ENCODE results near the gene VEPH1.

VEPH1 gene

DNA sequence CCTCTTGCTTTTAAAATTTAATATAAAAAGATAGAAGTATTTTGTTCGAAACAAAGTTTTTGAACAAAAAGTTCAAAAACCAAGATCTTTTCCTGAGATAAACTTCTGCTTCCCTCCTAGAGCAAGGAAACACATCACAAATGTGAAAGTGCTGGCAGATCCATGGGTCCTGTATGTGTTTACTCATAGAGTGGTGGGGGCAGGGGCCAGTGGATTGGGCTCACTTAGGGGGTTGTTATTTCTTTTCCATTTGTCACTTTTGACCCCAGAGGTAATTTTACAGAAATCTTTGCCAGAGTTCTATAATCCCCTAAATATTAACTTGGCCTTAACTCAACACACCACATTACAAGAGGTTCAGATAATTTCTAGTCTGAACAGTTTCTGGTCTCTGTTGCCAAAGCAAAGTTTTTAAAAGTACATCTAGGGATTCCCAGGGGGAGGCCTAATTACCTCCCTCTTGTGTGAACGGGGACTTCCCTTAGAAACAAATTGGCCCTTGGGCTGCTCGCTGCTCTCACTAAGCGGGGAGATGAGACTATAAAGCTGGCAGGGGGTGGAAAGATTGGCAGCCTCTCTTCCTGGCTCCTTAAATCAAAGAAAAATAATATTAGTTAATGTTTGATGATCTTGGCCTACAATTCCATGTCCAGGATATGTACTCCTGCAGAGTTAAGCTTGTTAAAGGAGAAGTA lies 133.3 kb downstream of the VEPH1 start:
- H3K4me3 ChIP-seq (replicated peaks; ENCODE audit: low read depth, low read length) = no peak overlapping the region
- TF ChIP-seq, protein P1, sequence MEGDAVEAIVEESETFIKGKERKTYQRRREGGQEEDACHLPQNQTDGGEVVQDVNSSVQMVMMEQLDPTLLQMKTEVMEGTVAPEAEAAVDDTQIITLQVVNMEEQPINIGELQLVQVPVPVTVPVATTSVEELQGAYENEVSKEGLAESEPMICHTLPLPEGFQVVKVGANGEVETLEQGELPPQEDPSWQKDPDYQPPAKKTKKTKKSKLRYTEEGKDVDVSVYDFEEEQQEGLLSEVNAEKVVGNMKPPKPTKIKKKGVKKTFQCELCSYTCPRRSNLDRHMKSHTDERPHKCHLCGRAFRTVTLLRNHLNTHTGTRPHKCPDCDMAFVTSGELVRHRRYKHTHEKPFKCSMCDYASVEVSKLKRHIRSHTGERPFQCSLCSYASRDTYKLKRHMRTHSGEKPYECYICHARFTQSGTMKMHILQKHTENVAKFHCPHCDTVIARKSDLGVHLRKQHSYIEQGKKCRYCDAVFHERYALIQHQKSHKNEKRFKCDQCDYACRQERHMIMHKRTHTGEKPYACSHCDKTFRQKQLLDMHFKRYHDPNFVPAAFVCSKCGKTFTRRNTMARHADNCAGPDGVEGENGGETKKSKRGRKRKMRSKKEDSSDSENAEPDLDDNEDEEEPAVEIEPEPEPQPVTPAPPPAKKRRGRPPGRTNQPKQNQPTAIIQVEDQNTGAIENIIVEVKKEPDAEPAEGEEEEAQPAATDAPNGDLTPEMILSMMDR (IDR thresholded peaks at IDR 0.05; ENCODE audit: insufficient read depth, low read length, poor library complexity, severe bottlenecking) = no peak
- H3K27me3 ChIP-seq (replicated peaks; ENCODE audit: control insufficient read depth, insufficient read depth, low read length) = no peaks in the 10 kb centered on the region
- DNase-seq (ENCODE audit: extremely low read depth, insufficient read length) = no peak
- H3K36me3 ChIP-seq (ENCODE audit: control insufficient read depth, insufficient read depth, low read length) = no peaks in the 10 kb centered on the region

DNA sequence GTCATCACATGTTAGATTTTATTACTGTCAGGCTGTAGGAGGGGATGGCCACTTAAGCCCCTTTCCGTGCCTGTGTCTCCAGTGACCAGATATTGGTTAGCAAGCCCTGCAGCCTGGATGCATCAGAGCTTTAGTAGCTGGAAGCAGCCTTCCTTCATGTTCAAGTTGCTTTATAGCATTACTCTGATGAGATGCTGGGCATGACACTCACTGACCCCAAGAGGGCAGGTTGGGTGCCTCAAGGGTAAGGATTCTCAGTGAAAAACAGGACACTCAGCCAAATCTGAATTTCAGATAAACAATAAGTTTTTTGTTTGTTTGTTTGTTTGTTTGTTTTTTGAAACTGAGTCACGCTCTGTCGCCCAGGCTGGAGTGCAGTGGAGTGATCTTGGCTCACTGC lies 135.0 kb downstream of the VEPH1 start:
- Histone ChIP-seq H3K27me3 (replicated peaks; ENCODE audit: control insufficient read depth, insufficient read depth, low read length) (no peaks in the 10 kb centered on the region), H3K36me3 (ENCODE audit: control insufficient read depth, insufficient read depth, low read length) (no peaks in the 10 kb centered on the region), H3K4me3 (replicated peaks; ENCODE audit: low read depth, low read length) (no peak overlapping the region)
- DNase-seq (ENCODE audit: extremely low read depth, insufficient read length) = no peak
- TF ChIP-seq, protein P1 (IDR thresholded peaks at IDR 0.05; ENCODE audit: insufficient read depth, low read length, poor library complexity, severe bottlenecking) = no peak

DNA sequence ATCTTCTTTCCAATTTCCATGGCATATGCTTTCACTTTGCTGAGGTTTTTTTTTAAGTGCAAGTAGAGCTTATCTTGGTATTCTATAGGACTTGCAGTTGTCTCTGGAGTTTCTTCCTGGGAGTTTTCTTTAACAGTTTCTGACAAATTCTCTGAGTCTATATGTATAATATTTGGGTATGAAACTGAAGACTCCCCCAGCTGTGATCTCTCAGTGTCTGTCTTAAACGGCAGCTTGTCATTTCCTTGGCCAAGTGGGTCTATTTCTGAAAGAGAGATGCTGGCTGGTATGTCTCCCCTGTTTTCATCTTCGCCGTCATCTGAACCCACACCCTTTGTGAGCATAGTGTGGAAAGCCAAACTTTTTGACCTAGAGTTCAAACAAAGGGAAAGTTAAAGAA lies 139.8 kb downstream of the VEPH1 start:
- H3K4me3 ChIP-seq (replicated peaks; ENCODE audit: low read depth, low read length) = no peak overlapping the region
- no peaks in the 10 kb centered on the region for H3K36me3 ChIP-seq (ENCODE audit: control insufficient read depth, insufficient read depth, low read length)
- DNase-seq (ENCODE audit: extremely low read depth, insufficient read length) = no peak
- TF ChIP-seq, protein P1 (IDR thresholded peaks at IDR 0.05; ENCODE audit: insufficient read depth, low read length, poor library complexity, severe bottlenecking) = no peak
- H3K27me3 ChIP-seq (replicated peaks; ENCODE audit: control insufficient read depth, insufficient read depth, low read length) = no peaks in the 10 kb centered on the region

DNA sequence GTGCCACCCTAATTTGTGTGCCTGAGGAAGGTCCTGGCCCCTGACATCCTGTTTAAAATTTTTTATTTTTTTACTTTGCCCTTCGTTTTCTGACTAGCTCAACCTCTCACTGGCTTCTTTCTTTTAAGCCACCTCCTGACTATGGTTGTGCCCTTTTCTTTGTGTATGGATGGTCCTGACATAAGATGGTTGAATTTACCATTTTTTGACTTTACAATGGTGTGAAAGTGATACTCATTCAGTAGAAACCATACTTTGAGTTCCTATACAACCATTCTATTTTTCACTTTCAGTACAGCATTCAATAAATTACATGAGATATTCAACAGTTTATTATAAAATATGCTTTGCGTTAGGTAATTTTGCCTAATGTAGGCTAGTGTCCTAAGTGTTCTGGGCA lies 140.9 kb downstream of the VEPH1 start:
- DNase-seq (ENCODE audit: extremely low read depth, insufficient read length) = no peak
- no peak overlapping the region for H3K4me3 ChIP-seq (replicated peaks; ENCODE audit: low read depth, low read length)
- TF ChIP-seq, protein P1 (IDR thresholded peaks at IDR 0.05; ENCODE audit: insufficient read depth, low read length, poor library complexity, severe bottlenecking) = no peak
- no peaks in the 10 kb centered on the region for H3K36me3 ChIP-seq (ENCODE audit: control insufficient read depth, insufficient read depth, low read length)
- H3K27me3 ChIP-seq (replicated peaks; ENCODE audit: control insufficient read depth, insufficient read depth, low read length) = no peaks in the 10 kb centered on the region

DNA sequence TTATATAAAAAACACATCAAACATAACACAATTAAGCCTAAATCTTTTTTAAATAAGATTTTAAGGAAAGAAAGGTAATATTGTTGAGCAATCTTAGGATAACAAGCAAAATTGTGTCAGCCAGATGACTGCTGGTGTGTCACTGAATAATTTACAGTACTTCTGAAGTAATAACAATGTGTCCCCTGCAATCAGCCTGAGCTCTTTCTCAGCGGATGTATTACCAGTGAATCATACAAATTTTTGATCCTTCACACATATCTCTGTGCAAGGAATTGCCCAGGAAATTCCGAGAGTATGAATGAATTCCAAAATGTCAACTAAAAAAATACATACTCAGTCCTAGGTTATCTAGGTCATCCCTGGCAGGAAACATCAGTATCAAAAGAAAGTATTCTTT lies 143.2 kb downstream of the VEPH1 start:
- no peaks in the 10 kb centered on the region for H3K36me3 ChIP-seq (ENCODE audit: control insufficient read depth, insufficient read depth, low read length)
- H3K27me3 ChIP-seq (replicated peaks; ENCODE audit: control insufficient read depth, insufficient read depth, low read length) = no peaks in the 10 kb centered on the region; the same call in 1 of the 2 replicates
- TF ChIP-seq, protein P1 (IDR thresholded peaks at IDR 0.05; ENCODE audit: insufficient read depth, low read length, poor library complexity, severe bottlenecking) = no peak
- no peak for DNase-seq (ENCODE audit: extremely low read depth, insufficient read length)
- no peak overlapping the region for H3K4me3 ChIP-seq (replicated peaks; ENCODE audit: low read depth, low read length)

DNA sequence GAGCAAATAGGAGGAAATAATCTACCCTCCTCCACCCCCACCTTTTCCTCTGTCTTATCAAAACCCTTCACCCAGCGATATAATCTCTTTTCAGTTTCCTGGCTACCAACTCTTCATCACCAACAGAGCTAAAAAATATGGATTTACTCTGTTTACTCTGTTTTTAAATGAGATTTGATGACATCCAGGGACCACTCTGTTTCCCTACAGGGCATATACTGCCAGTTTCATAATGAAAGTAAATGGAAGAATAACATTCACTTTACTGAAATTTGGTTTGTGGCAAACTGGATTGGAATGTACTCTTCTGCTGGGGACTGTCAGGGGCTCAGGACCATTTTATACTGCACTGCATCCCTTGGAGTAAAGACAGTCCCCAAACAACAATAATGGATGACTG lies 146.7 kb downstream of the VEPH1 start:
- TF ChIP-seq, protein P1 (IDR thresholded peaks at IDR 0.05; ENCODE audit: insufficient read depth, low read length, poor library complexity, severe bottlenecking) = no peak
- no peak for DNase-seq (ENCODE audit: extremely low read depth, insufficient read length)
- no peak overlapping the region for H3K4me3 ChIP-seq (replicated peaks; ENCODE audit: low read depth, low read length)
- no peaks in the 10 kb centered on the region; the same call in 1 of the 2 replicates for H3K27me3 ChIP-seq (replicated peaks; ENCODE audit: control insufficient read depth, insufficient read depth, low read length)
- H3K36me3 ChIP-seq (ENCODE audit: control insufficient read depth, insufficient read depth, low read length) = no peaks in the 10 kb centered on the region

Data from GM06990 (cell line).